Keratinocyte (primary cell): ENCODE results near the gene TEKT3.

ENCODE experiments used
- EZH2 ChIP-seq: IDR thresholded peaks from one replicate; pipeline ENCODE4 v1.6.1; 2012; ENCODE audit warnings: inconsistent platforms, mild to moderate bottlenecking, low read length, moderate library complexity
- TF ChIP-seq, protein P1 (sequence below), 3 experiments: IDR thresholded peaks in 1 of 3; conservative IDR thresholded peaks in 1 of 3; optimal IDR thresholded peaks in 1 of 3; 2 replicates in 2 of 3; 3 replicates in 1 of 3; pipeline versions ENCODE3 to v1.5.1; 2011; ENCODE audit warnings: low read length in 3 of 3, mild to moderate bottlenecking in 3 of 3, moderate library complexity in 2 of 3, control low read depth in 1 of 3, inconsistent platforms in 1 of 3; ENCODE audit not compliant: insufficient read depth in 2 of 3; ENCODE audit errors: extremely low read depth in 1 of 3

DNA sequence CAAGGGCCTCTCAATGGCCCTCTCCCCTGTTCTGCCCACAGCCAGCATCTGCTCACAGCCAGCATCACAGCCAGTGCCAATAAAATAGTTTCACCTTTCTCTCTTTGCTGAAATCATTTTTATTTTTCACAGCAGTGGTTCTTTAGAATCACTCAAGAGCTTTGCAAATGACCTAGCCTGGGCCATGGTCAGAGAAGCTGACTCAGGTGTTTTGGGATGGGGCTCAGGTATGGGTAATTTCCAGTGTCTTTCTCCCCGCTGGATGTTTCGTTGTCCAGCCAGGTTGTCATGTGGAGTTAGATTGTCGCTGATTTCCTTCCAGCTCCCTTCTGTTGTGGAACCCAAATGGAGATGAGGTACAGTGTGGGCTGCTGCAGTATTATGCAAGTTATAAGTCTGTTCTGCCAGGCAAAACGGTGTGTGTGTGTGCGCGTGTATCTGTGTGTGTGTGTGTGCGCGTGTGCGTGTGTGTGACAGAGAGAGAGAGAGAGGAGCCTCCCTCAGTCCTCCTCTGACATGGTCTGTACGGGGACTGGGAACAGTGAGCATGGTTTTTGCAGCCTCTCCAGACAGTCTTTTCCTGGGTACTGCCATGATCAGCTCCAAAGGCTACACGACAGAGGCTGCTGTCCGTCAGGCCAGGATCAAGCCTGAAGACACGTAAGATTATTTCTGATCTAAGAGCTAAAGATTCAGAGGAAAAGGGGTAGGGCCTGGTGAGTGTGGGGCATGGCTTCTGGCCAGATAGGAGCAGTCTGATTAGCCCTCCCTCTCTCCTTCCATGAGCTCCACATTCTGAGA, 74.9 kb downstream of the TEKT3 start:
- TF ChIP-seq, protein P1, sequence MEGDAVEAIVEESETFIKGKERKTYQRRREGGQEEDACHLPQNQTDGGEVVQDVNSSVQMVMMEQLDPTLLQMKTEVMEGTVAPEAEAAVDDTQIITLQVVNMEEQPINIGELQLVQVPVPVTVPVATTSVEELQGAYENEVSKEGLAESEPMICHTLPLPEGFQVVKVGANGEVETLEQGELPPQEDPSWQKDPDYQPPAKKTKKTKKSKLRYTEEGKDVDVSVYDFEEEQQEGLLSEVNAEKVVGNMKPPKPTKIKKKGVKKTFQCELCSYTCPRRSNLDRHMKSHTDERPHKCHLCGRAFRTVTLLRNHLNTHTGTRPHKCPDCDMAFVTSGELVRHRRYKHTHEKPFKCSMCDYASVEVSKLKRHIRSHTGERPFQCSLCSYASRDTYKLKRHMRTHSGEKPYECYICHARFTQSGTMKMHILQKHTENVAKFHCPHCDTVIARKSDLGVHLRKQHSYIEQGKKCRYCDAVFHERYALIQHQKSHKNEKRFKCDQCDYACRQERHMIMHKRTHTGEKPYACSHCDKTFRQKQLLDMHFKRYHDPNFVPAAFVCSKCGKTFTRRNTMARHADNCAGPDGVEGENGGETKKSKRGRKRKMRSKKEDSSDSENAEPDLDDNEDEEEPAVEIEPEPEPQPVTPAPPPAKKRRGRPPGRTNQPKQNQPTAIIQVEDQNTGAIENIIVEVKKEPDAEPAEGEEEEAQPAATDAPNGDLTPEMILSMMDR (optimal IDR thresholded peaks at IDR 0.05 in 1 of 3, IDR thresholded peaks at IDR 0.05 in 1 of 3, conservative IDR thresholded peaks at IDR 0.05 in 1 of 3; ENCODE audit: extremely low read depth in 1 of 3, insufficient read depth in 2 of 3, low read length in 3 of 3): no peak
- TF ChIP-seq EZH2: no peak
